NCI-H446 treated with DMSO at 0.1 percent for 48 hours (cell line): ENCODE measurements around the gene KIFC1.

Experiments
- DNase-seq: peaks from one replicate; lab custom pipeline; 2025; lab: John Stamatoyannopoulos, UW

The KIFC1 gene

GRCh38 chr6:33443025-33443424 lies 51.4 kb downstream of the KIFC1 start:
- DNase-seq: no peak

- no peak for DNase-seq
Measured at GRCh38 chr6:33443619-33444504, 52.2 kb downstream of the KIFC1 start.

- no peak for DNase-seq
Measured at GRCh38 chr6:33445119-33445603, 53.5 kb downstream of the KIFC1 start.

- DNase-seq: no peak
Measured at GRCh38 chr6:33446356-33446755, 54.7 kb downstream of the KIFC1 start.

GRCh38 chr6:33450434-33450833 lies 58.8 kb downstream of the KIFC1 start:
- DNase-seq: no peak

GRCh38 chr6:33451606-33452005 lies 60.0 kb downstream of the KIFC1 start:
- DNase-seq: no peak

GRCh38 chr6:33452496-33452895 lies 60.9 kb downstream of the KIFC1 start:
- DNase-seq: no peak

GRCh38 chr6:33453393-33454008 lies 61.9 kb downstream of the KIFC1 start:
- DNase-seq: no peak

GRCh38 chr6:33454009-33454946 lies 62.7 kb downstream of the KIFC1 start, which contains the start of gene ZBTB9:
Gene ZBTB9, plus strand, starts transcription at chr6:33454576. Its CDS starts 525 bp downstream, at chr6:33455101.
- peak; percentile 92 for DNase-seq

GRCh38 chr6:33455051-33455450 lies 63.4 kb downstream of the KIFC1 start:
- no peak for DNase-seq

- no peak for DNase-seq
Measured at GRCh38 chr6:33456156-33456555, 64.5 kb downstream of the KIFC1 start.

- no peak for DNase-seq
Measured at GRCh38 chr6:33458676-33459075, 67.1 kb downstream of the KIFC1 start.

- no peak for DNase-seq
Measured at GRCh38 chr6:33459226-33459625, 67.6 kb downstream of the KIFC1 start.
